Fibroblast of gingiva (primary cell): Measurements from ENCODE around the gene COL6A1.
A peak's percentile ranks its signal among the peaks of the same experiment; 100 is the strongest.

Experiments used
- DNase-seq: peaks from one replicate; pipeline ENCODE4 v3.0.0-alpha.2; 2011; ENCODE audit warnings: low read depth

COL6A1 gene

GRCh38 chr21:46007492-46007868 lies 25.9 kb downstream of the COL6A1 start:
- no peak for DNase-seq

DNA sequence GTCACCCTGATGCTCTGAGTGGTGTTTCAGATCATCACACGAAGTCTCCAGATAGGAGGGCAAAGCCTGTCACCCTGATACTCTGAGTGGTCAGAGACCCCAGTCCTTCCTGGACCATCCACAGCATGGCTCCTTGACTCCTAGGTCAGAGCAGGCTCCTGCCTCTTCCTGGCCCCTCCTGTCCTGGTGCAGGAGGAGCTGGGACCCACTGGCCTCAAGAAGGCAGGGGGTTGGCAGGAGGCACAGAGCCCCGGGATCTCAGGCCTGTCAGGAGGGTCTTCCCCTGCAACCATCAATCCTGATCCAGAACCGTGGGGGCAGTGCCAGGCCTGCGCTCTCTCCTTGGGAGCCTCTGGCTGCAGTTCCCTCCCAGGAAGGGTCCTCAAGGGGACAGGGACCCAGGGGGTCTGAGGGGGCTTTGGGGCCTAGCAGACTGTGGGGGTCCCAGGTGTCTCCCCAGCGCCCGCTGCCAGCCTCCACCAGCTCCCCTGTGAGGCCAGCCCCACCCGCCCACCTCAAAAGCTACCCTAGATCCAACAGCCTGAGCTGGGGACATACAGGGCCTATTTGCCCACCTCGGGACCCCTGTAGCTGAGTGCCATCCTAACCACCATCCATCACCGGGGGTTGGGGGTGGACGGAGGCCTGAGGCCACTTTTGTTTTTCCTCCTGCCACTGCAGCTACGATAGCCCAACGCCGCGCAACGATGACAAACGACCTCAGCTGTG lies 27.5 kb downstream of the COL6A1 start:
- DNase-seq, result no peak

- DNase-seq, result no peak
Observed at GRCh38 chr21:46009951-46010705, 28.6 kb downstream of the COL6A1 start.

- DNase-seq, result no peak
Observed at GRCh38 chr21:46011267-46011967, 29.8 kb downstream of the COL6A1 start.

- no peak for DNase-seq
Observed at GRCh38 chr21:46012154-46012553, 30.6 kb downstream of the COL6A1 start.

GRCh38 chr21:46014828-46015227 lies 33.3 kb downstream of the COL6A1 start:
- DNase-seq, result no peak

DNA sequence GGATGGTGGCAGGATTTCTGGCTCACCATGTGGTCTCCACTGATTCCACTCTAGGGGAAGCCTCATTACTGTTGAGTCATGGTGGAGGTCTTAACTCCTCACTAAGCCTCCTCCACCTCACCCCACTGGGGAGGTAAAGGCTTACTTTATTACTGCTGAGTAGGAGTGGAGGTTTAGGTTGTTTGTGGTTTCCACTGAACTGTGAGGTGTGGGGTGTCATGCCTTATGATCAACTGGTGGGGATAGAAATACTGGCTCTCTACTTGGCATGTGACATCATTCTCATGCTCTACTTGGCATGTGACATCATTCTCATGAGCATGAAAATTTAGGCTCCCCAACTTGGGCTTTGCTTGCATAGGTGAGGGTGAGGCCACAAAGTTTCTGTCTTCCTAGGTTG lies 35.6 kb downstream of the COL6A1 start:
- no peak for DNase-seq

DNA sequence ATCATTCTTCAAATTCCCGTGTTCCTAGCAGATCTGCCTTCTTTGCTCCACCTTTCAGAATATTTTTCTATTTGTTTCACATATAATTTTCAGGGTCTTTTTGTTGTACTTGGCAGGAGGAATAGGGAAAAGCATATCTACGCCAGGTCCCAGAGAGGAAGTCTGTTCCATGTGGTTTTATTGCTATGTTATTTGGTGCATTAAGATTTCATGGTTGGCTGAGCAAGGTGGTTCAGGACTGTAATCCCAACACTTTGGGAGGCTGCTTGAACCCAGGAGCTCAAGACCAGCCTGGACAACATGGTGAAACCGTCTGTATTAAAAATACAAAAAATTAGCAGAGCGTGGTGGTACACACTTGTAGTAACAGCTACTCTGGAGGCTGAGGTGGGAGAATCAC lies 36.1 kb downstream of the COL6A1 start:
- no peak for DNase-seq

- DNase-seq, result no peak
Observed at GRCh38 chr21:46018615-46019014, 37.0 kb downstream of the COL6A1 start.

DNA sequence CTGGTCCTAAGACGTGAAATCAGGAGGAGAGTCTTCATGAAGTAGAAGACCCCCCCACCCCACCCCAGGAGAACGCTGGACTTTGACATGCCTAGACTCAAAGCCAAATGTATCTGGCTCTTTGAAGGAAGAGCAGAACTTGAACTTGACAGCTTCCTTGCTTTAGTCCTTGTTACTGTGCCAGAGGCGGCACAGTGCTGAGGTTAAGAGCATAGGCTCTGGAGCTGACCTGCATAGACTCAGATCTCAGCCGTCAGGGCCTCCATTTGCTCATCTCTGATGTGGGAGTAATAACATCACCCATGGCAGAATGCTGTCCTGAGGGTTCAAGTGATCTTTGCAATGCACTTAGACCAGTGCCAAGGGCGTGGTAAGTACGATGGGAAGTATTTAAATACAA lies 39.0 kb downstream of the COL6A1 start:
- no peak for DNase-seq

DNA sequence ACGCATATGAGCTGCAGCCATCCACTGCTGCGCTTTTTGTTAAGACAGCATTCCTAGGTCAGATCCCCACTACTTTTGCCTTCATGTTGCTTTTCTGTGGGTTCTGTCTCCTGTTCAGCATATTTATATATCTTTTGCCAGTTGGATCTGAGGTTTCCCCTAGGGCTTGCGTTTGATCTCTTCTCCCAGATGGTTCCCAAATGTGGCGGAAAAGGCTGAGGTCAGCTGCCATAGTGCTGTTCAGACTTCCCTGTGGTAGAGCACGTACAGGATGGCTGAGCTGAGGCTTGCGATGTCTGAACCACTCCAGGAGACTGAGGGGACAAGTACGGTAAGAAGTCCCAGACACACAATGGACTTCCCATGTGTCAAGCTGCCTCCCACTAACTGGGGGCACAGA lies 39.8 kb downstream of the COL6A1 start:
- peak; percentile 32 for DNase-seq

DNA sequence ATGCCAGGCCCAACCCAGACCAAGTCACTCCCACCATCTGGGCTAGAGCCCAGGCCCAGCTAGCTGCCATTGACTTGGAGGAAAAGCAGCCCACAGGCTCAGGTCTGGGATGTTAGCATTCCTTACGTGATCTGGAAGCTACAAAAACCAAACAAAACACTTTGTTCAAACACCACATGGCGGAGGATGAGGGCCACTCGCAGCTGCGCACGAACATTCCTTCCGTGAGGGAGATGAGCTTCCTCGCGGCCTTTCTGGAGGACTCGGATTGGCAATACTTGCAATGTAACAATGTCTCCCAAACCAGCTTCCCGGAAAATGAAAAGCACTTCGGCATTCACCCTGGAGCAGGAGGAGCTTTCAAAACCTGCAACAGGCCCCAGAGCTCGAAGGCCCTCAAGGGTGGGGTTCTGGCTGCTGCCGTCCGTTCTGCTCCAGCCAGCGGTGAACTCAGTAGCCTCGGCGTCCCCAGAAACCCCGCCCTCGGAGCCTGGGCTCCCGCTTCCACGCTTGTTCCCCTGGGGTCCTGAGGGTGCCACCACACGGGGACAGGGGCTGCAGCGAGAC lies 40.5 kb downstream of the COL6A1 start:
- peak; percentile 61 for DNase-seq

DNA sequence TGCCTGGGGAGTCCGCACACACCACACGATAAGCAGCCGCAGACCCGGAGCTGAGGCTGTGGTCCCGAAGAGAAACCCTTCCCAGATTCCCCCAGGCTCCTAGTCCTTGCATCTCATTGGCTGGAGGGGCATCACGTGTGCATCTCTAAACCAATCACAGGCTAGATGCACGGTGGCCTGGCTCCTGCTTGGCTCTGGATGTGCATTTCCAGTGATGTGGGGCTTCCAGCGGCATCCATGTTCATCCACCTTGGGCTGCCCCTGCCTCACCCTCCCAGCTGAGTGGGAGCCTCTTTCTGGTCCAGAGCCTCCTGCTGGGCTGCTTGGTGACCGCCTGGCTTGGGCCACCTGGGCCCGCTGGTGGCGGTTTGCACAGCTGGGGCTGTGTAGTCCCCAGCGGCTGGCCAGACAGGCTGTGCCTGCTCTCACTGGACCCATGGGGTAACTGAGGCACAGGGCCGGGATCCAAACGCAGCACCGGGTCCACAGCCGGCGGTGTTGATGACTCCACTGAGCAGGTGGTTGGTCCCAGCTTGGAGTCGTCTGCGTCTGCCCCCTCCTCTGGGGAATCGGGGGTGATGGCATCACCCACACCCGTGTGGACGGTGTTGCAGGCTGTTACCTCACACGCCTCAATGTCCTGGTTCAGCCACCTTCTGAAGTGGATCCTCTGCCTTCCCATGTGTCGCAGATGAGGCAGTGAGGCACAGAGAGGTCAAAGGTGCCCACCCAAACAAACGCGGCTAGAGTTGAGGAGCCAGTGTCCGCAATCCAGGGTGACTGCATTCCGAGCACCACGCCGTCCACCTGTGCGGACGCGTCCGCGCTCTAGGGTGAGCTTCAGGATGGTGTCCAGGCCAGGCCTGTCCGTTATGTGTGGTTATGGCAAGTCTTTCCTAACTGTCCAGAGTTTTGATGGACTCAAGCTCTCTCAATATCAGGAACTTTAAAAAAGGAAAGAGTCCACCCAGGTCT lies 41.3 kb downstream of the COL6A1 start:
- DNase-seq, result no peak

- DNase-seq, result no peak
Observed at GRCh38 chr21:46023555-46023954, 42.0 kb downstream of the COL6A1 start.

- DNase-seq, result no peak
Observed at GRCh38 chr21:46024141-46024540, 42.6 kb downstream of the COL6A1 start.

DNA sequence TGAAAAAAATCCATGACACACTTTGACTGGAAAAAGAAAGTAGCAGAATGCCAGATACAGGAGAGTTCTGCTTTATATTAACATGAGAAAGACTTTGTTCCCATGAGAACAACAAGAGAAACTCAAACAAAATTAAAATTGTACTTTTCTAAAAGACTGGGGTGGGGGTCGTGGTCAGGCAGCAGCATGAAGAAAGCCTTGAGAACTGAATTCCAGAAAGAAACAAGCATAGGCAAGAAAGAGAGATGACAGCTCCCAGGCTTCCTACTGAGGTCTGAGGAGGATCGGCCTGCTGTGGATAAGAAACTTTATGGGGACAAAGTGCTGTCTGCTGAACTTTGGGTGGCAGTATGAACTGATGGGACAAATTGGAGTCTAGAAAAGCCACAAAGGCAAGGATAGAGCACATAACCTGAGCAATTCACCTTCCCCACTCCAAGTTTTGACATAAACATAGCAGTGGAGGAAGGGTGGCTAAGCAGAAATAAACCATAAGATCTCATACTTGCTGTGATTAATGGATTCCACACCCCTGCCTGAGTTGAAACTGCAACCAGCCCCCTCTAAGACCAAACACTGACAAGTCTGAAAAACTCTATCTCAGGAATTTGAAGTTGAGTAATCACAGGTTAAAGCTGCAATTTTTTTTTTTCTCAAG lies 43.7 kb downstream of the COL6A1 start:
- DNase-seq, result peak; percentile 16

DNA sequence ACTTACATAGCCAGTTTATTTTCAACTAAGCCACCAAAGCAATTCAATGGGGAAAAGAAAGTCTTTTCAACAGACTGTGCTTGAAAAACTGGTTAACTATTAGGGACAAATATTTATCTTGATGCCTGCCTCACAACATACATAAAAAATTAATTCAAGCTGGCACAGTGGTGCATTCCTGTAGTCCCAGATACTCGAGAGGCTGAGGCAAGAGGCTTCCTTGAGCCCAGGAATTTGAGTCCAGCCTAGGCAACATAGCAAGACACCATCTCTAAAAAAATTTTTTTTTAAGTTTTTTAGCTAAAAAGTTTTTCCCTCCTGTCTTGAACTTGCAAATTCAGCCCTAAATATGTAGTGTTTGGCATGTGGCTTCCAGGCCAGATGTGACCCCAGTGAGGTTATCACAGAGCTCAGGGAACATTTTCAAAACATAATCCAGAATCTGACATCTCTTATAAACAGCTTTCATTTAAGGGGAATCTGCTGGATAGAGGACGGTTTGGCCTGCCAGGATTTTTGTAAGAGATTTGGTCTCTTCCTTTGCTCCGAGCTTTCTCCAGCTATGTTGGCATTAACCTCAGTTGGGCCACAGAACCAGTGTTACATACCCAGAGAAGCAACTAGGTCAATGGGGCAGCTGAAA lies 46.4 kb downstream of the COL6A1 start:
- peak; percentile 57 for DNase-seq

GRCh38 chr21:46028573-46029091 lies 47.1 kb downstream of the COL6A1 start:
- DNase-seq, result peak; percentile 17

- DNase-seq, result no peak
Observed at GRCh38 chr21:46029186-46029924, 47.8 kb downstream of the COL6A1 start.
